ENCODE measurements around the gene FAM107A. TPM values are rescaled to one million over a fixed set of nuclear protein-coding genes. Genes with fewer than 3 reads are reported as not detected.

The FAM107A gene
- total and polyA plus RNA-seq, 9 of the 15 experiments (the other 6 are each of a cell fraction or from before 2014, with no cell fraction given): 0.07 TPM; not detected in 8

DNA sequence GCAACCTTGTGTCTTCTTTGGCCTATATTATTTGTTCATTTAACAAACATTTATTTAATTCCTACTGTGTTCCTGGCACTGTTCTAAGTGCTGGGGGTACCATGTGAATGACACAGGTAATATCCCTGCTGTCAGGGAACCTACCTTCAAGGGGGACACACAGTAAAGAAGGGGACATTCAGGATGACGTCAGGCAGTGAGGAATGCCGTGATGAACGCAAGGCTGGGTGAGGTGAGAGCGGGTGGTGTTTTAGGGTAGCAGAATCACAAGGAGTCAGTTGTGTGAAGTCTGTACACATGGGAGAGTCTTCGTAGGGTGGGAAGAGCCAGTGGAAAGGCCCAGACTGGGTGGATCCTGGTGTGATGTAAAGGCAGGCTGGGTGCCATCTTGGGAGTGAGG, 1.7 kb upstream of the FAM107A start (continued):
- no peak for TF ChIP-seq ZBTB40 (IDR thresholded peaks at IDR 0.05)
- no peak for TF ChIP-seq ZBTB40 (CRISPR knock-in tag; IDR thresholded peaks at IDR 0.05)
- no peak for TF ChIP-seq CBX8 (IDR thresholded peaks at IDR 0.05; ENCODE audit: borderline replicate concordance, extremely low read depth, low read depth, low read length, poor library complexity, severe bottlenecking)
- no peak for TF ChIP-seq KDM4B (IDR thresholded peaks at IDR 0.05; ENCODE audit: borderline replicate concordance in 2 of 2, low read depth in 1 of 2)
- TF ChIP-seq TFAP4 (CRISPR knock-in tag; IDR thresholded peaks at IDR 0.05; ENCODE audit: borderline replicate concordance): no peak
- no peak for TF ChIP-seq ZNF644 (tag; IDR thresholded peaks at IDR 0.05; ENCODE audit: low read depth)
- no peak for TF ChIP-seq SFPQ (IDR thresholded peaks at IDR 0.05; ENCODE audit: low read depth, low read length)
